Measurements from ENCODE around the gene EXOC2.

DNA sequence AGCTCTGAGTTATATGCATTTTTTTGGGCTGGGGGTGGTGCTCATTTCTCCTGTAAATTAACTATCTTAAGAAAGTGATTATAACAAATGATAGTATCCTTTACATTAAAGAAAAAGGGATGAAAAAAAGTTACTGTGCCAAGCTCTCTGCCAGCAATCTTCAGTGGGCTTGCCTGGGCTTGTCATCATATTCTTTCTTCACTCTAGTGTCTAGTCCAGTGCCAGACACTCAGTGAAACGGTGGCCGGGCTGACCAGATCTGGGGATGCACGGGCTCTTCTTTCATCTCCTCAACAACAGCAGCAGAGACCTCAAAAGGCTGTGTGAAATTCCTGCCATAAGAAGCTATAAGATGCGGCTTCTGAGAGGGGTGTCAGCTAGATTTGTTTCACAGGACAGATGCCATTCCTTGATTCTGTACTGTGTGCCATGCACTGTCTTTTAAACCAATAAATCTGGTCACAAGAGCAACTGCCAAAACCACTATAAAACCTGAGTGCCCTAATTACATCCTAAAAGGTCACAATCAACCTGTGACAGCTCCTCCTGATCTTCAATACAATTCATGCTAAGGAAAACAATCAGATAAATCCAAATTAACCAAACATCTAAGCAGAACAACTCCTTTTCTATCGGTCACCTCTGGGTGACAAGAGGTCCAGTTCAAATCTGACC is 12.1 kb downstream of the EXOC2 start:
- TF ChIP-seq, protein P1, sequence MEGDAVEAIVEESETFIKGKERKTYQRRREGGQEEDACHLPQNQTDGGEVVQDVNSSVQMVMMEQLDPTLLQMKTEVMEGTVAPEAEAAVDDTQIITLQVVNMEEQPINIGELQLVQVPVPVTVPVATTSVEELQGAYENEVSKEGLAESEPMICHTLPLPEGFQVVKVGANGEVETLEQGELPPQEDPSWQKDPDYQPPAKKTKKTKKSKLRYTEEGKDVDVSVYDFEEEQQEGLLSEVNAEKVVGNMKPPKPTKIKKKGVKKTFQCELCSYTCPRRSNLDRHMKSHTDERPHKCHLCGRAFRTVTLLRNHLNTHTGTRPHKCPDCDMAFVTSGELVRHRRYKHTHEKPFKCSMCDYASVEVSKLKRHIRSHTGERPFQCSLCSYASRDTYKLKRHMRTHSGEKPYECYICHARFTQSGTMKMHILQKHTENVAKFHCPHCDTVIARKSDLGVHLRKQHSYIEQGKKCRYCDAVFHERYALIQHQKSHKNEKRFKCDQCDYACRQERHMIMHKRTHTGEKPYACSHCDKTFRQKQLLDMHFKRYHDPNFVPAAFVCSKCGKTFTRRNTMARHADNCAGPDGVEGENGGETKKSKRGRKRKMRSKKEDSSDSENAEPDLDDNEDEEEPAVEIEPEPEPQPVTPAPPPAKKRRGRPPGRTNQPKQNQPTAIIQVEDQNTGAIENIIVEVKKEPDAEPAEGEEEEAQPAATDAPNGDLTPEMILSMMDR (IDR thresholded peaks at IDR 0.05; ENCODE audit: low read depth, low read length, poor library complexity, severe bottlenecking): no peak
- TF ChIP-seq EZH2phosphoT487 (IDR thresholded peaks at IDR 0.05; ENCODE audit: borderline replicate concordance, low read length): no peak

Measured in DOHH2 (cell line).